NCI-H345 treated with DMSO at 0.1 percent for 48 hours (cell line): ENCODE results near the gene IL18.
"Not testable (repeated sequence)": the region's sequence is repeated elsewhere in the genome, so short reads cannot be mapped to it uniquely, and the experiment has no call there.

Experiments used
- DNase-seq: peaks from one replicate; lab custom pipeline; 2025; ENCODE audit not compliant: unreplicated experiment; lab: John Stamatoyannopoulos, UW

Gene IL18

GRCh38 chr11:112163875-112164685, at the start of gene IL18:
IL18 (minus strand) TSS chr11:112164094; CDS start chr11:112155053, 9,041 bp downstream.
- no peak for DNase-seq

- DNase-seq: no peak
These were observed 48.8 kb upstream of the IL18 start for GRCh38 chr11:112212710-112213109.

GRCh38 chr11:112212290-112212689, 48.4 kb upstream of the IL18 start:
- no peak for DNase-seq

GRCh38 chr11:112211536-112211935, 47.6 kb upstream of the IL18 start:
- no peak for DNase-seq

- no peak for DNase-seq
These were observed 47.0 kb upstream of the IL18 start for GRCh38 chr11:112210890-112211289.

GRCh38 chr11:112206071-112206470, 42.2 kb upstream of the IL18 start:
- no peak for DNase-seq

- DNase-seq: no peak
These were observed 36.4 kb upstream of the IL18 start for GRCh38 chr11:112200252-112200651.

GRCh38 chr11:112199101-112199500, 35.2 kb upstream of the IL18 start:
- DNase-seq: not testable (repeated sequence)

GRCh38 chr11:112196519-112197087, 32.7 kb upstream of the IL18 start:
- DNase-seq: no peak

- DNase-seq: no peak
These were observed 32.1 kb upstream of the IL18 start for GRCh38 chr11:112195951-112196351.

GRCh38 chr11:112195113-112195512, 31.2 kb upstream of the IL18 start:
- DNase-seq: not testable (repeated sequence)

- no peak for DNase-seq
These were observed 22.4 kb upstream of the IL18 start for GRCh38 chr11:112186304-112186703.

- no peak for DNase-seq
These were observed 22.0 kb upstream of the IL18 start for GRCh38 chr11:112185883-112186282.

GRCh38 chr11:112182867-112183266, 19.0 kb upstream of the IL18 start:
- no peak for DNase-seq

- DNase-seq: no peak
These were observed 15.7 kb upstream of the IL18 start for GRCh38 chr11:112179601-112180000.

GRCh38 chr11:112178936-112179335, 15.0 kb upstream of the IL18 start:
- DNase-seq: no peak

- DNase-seq: no peak
These were observed 14.5 kb upstream of the IL18 start for GRCh38 chr11:112178428-112178827.

GRCh38 chr11:112177589-112177988, 13.7 kb upstream of the IL18 start:
- no peak for DNase-seq

GRCh38 chr11:112176077-112176476, 12.2 kb upstream of the IL18 start:
- no peak for DNase-seq

GRCh38 chr11:112175599-112175952, 11.7 kb upstream of the IL18 start:
- no peak for DNase-seq

- no peak for DNase-seq
These were observed 11.1 kb upstream of the IL18 start, which contains the start of gene BCO2 for GRCh38 chr11:112174789-112175598. BCO2 (plus strand) TSS chr11:112175512; CDS start chr11:112175602, 90 bp downstream.

GRCh38 chr11:112173152-112173551, 9.3 kb upstream of the IL18 start:
- DNase-seq: no peak
